Liver (tissue), 9 donors: ENCODE data around the gene CEPT1. TPM values are rescaled to one million over a fixed set of nuclear protein-coding genes. Genes with fewer than 3 reads are reported as not detected.

Experiments used
- DNase-seq: peaks from one replicate; pipeline ENCODE4 v3.0.0-alpha.2; 2017; ENCODE audit warnings: low spot score
- H3K27ac ChIP-seq, 2 donors: one replicate each; pipeline ENCODE4 v1.7.0; 2013; ENCODE audit warnings: inconsistent platforms in 2 of 2, low read length in 2 of 2, control low read depth in 1 of 2, low read depth in 1 of 2, mild to moderate bottlenecking in 1 of 2
- H3K27me3 ChIP-seq, 4 donors: one replicate each; pipeline versions ENCODE4 v1.6.1 to v1.7.0; 2013; ENCODE audit warnings: low read length in 3 of 4, inconsistent platforms in 1 of 4, mild to moderate bottlenecking in 1 of 4, moderate library complexity in 1 of 4; ENCODE audit not compliant: control insufficient read depth in 4 of 4, insufficient read depth in 4 of 4
- H3K36me3 ChIP-seq, 4 donors: one replicate each; pipeline versions ENCODE4 v1.6.1 to v1.7.0; 2013; ENCODE audit warnings: low read length in 3 of 4, mild to moderate bottlenecking in 3 of 4, low read depth in 1 of 4, moderate library complexity in 1 of 4; ENCODE audit not compliant: control insufficient read depth in 4 of 4, insufficient read depth in 3 of 4
- H3K4me1 ChIP-seq, 4 donors: one replicate each; pipeline versions ENCODE4 v1.6.1 to v1.7.0; 2013; ENCODE audit warnings: low read length in 3 of 4, mild to moderate bottlenecking in 3 of 4, moderate library complexity in 1 of 4; ENCODE audit not compliant: control insufficient read depth in 4 of 4, insufficient read depth in 4 of 4
- H3K4me3 ChIP-seq, 3 donors: one replicate each; pipeline versions ENCODE4 v1.6.1 to v1.7.0; 2013; ENCODE audit warnings: low read length in 3 of 3, control low read depth in 1 of 3, low read depth in 1 of 3, mild to moderate bottlenecking in 1 of 3
- H3K9ac ChIP-seq, 2 donors: one replicate each; pipeline ENCODE4 v1.7.0; 2013; ENCODE audit warnings: low read length in 2 of 2, mild to moderate bottlenecking in 2 of 2, moderate library complexity in 2 of 2, control low read depth in 1 of 2, low read depth in 1 of 2
- H3K9me3 ChIP-seq, 4 donors: one replicate each; pipeline versions ENCODE4 v1.6.1 to v1.7.0; 2013; ENCODE audit warnings: low read length in 3 of 4; ENCODE audit not compliant: control insufficient read depth in 4 of 4
- ATF3 ChIP-seq: IDR thresholded peaks from 2 replicates; pipeline ENCODE4 v1.6.1; 2016; ENCODE audit warnings: antibody characterized with exemption
- CTCF ChIP-seq: fragments of 150-350 bp; IDR thresholded peaks from 2 replicates; pipeline ENCODE4 v1.5.1; 2017; ENCODE audit warnings: improper control_type of control experiment, low read depth, low read length; ENCODE audit not compliant: missing input control
- FOXA1 ChIP-seq: IDR thresholded peaks from 2 replicates; pipeline ENCODE4 v1.6.1; 2016; ENCODE audit warnings: antibody characterized with exemption
- FOXA2 ChIP-seq: IDR thresholded peaks from 2 replicates; pipeline ENCODE4 v1.6.1; 2016; ENCODE audit warnings: antibody characterized with exemption
- GABPA ChIP-seq, 2 donors: IDR thresholded peaks in 1 of 2; conservative IDR thresholded peaks in 1 of 2; 2 replicates each; pipeline ENCODE4 v1.6.1; 2016; ENCODE audit warnings: antibody characterized with exemption in 2 of 2, mild to moderate bottlenecking in 1 of 2, moderate library complexity in 1 of 2
- HNF4A ChIP-seq, 2 donors: conservative IDR thresholded peaks; 2 replicates each; pipeline ENCODE4 v1.6.1; 2016; ENCODE audit warnings: antibody characterized with exemption in 2 of 2, mild to moderate bottlenecking in 2 of 2
- HNF4G ChIP-seq: IDR thresholded peaks from 2 replicates; pipeline ENCODE4 v1.6.1; 2016; ENCODE audit warnings: antibody characterized with exemption
- JUND ChIP-seq, 2 donors: IDR thresholded peaks; 2 replicates each; pipeline ENCODE4 v1.6.1; 2016; ENCODE audit warnings: antibody characterized with exemption in 2 of 2
- MAX ChIP-seq: IDR thresholded peaks from 2 replicates; pipeline ENCODE4 v1.6.1; 2016; ENCODE audit warnings: antibody characterized with exemption
- NR2F2 ChIP-seq: IDR thresholded peaks from 2 replicates; pipeline ENCODE4 v1.6.1; 2016; ENCODE audit warnings: antibody characterized with exemption
- RXRA ChIP-seq, 2 donors: IDR thresholded peaks; 2 replicates each; pipeline ENCODE4 v1.6.1; 2017 to 2018; ENCODE audit warnings: antibody characterized with exemption in 2 of 2, mild to moderate bottlenecking in 1 of 2
- TAF1 ChIP-seq: conservative IDR thresholded peaks from 2 replicates; pipeline ENCODE4 v1.6.1; 2016; ENCODE audit warnings: antibody characterized with exemption, mild to moderate bottlenecking
- YY1 ChIP-seq: IDR thresholded peaks from 2 replicates; pipeline ENCODE4 v1.6.1; 2016; ENCODE audit warnings: antibody characterized with exemption, mild to moderate bottlenecking
- ZBTB33 ChIP-seq: IDR thresholded peaks from 2 replicates; pipeline ENCODE4 v1.6.1; 2016; ENCODE audit warnings: antibody characterized with exemption
- WGBS: extraction: QIAGEN DNeasy Blood & Tissue Kit; methylation state at CpG from one replicate; pipeline ENCODE4 v1.1.7; 2013; 5-methylcytosine and 5-hydroxymethylcytosine counted together
- polyA plus RNA-seq, 2 donors: library from polyadenylated mRNA; stranded (reverse) in 1 of 2; unstranded in 1 of 2; fragments of 200-250 nt in 1 of 2; fragments of >200 nt in 1 of 2; fragmentation: Nextera tagmentation in 1 of 2; extraction: Ambion mirVana in 1 of 2; gene quantifications; one replicate each; pipeline versions ENCODE4 v1.2.1 to v1.2.3, GENCODE V29; 2013 to 2015
- total RNA-seq, 2 donors: library from RNA; depleted of rRNA; stranded (reverse); fragments of >200 nt; gene quantifications; one replicate each; pipeline ENCODE4 v1.2.3, GENCODE V29; 2014
- donor health status: healthy.
- donor health status: healthy.
- donor health status: healthy.
- donor health status: healthy.
- donor health status: healthy.

Gene CEPT1
- total and polyA plus RNA-seq, 4 donors = 10.0 to 37.3 (median 27.7) TPM

GRCh38 chr1:111154021-111154999 lies 14.3 kb downstream of the CEPT1 start:
- WGBS = 88% methylated on average over 5 of the region's 5 CpGs
- Histone ChIP-seq H3K36me3 (peaks cover 3 to 22% (median 13%) of the 10 kb centered on the region in 4 donors), H3K4me1 (peaks cover 0 to 11% (median 7%) of the 10 kb centered on the region in 4 donors)

GRCh38 chr1:111157431-111157830 lies 17.4 kb downstream of the CEPT1 start:
- H3K27ac ChIP-seq = no peak overlapping the region
- TF ChIP-seq NR2F2 (no peak), FOXA2 (no peak), CTCF (no peak), GABPA (IDR thresholded peaks at IDR 0.05 in 1 of 2, conservative IDR thresholded peaks at IDR 0.05 in 1 of 2) (no peak), YY1 (no peak), HNF4G (no peak), JUND (IDR thresholded peaks at IDR 0.05) (no peak), ZBTB33 (no peak), TAF1 (no peak), RXRA (IDR thresholded peaks at IDR 0.05) (no peak), ATF3 (no peak), FOXA1 (no peak), HNF4A (conservative IDR thresholded peaks at IDR 0.05) (no peak)
- H3K4me1 ChIP-seq = peaks cover 0 to 4% (median 1%) of the 10 kb centered on the region in 4 donors
- no peak overlapping the region for H3K9ac ChIP-seq
- no peaks in the 10 kb centered on the region for H3K27me3 ChIP-seq
- no peak for DNase-seq
- no peaks in the 10 kb centered on the region for H3K9me3 ChIP-seq
- H3K4me3 ChIP-seq = no peak overlapping the region
- H3K36me3 ChIP-seq = peaks cover 3 to 44% (median 18%) of the 10 kb centered on the region in 4 donors
- WGBS = 97% methylated on average over 2 of the region's 2 CpGs

More at GRCh38 chr1:111154021-111154999, 14.3 kb downstream of the CEPT1 start:
- H3K9me3 ChIP-seq = no peaks in the 10 kb centered on the region
- H3K27me3 ChIP-seq = no peaks in the 10 kb centered on the region
- H3K4me3 ChIP-seq = no peak overlapping the region
- no peak overlapping the region for H3K9ac ChIP-seq
- no peak for DNase-seq
- TF ChIP-seq JUND (IDR thresholded peaks at IDR 0.05) = no peak
- TF ChIP-seq RXRA (IDR thresholded peaks at IDR 0.05) = no peak
- TF ChIP-seq GABPA (IDR thresholded peaks at IDR 0.05 in 1 of 2, conservative IDR thresholded peaks at IDR 0.05 in 1 of 2) = no peak
- TF ChIP-seq HNF4G = no peak
- no peak for TF ChIP-seq MAX
- TF ChIP-seq FOXA2 = no peak
- TF ChIP-seq ATF3 = no peak
- no peak for TF ChIP-seq TAF1
- TF ChIP-seq YY1 = no peak
- H3K27ac ChIP-seq = no peak overlapping the region
